Mucosa of rectum (tissue), 2 donors: Measurements from ENCODE around the gene BEST3.

ENCODE experiments used
- H3K27ac ChIP-seq, 2 donors: one replicate each; pipeline ENCODE4 v1.7.0; 2013; ENCODE audit warnings: inconsistent platforms in 2 of 2, low read depth in 2 of 2, low read length in 2 of 2
- H3K27me3 ChIP-seq, 2 donors: one replicate each; pipeline ENCODE4 v1.7.0; 2013; ENCODE audit warnings: low read length in 2 of 2; ENCODE audit not compliant: control insufficient read depth in 2 of 2, insufficient read depth in 2 of 2
- H3K36me3 ChIP-seq, 2 donors: one replicate each; pipeline ENCODE4 v1.7.0; 2013; ENCODE audit warnings: low read length in 2 of 2; ENCODE audit not compliant: control insufficient read depth in 2 of 2, insufficient read depth in 2 of 2
- H3K4me1 ChIP-seq, 2 donors: one replicate each; pipeline ENCODE4 v1.7.0; 2013; ENCODE audit warnings: low read length in 2 of 2, mild to moderate bottlenecking in 1 of 2; ENCODE audit not compliant: control insufficient read depth in 2 of 2, insufficient read depth in 2 of 2
- H3K4me3 ChIP-seq, 2 donors: one replicate each; pipeline ENCODE4 v1.7.0; 2013; ENCODE audit warnings: low read length in 2 of 2
- H3K9ac ChIP-seq, 2 donors: one replicate each; pipeline ENCODE4 v1.7.0; 2013; ENCODE audit warnings: low read length in 2 of 2, low read depth in 1 of 2, mild to moderate bottlenecking in 1 of 2
- H3K9me3 ChIP-seq, 2 donors: one replicate each; pipeline ENCODE4 v1.7.0; 2013; ENCODE audit warnings: low read length in 2 of 2; ENCODE audit not compliant: control insufficient read depth in 2 of 2
- donor health status: healthy.
- donor health status: Normal muscosa, but diverticular disease.

BEST3 gene

DNA sequence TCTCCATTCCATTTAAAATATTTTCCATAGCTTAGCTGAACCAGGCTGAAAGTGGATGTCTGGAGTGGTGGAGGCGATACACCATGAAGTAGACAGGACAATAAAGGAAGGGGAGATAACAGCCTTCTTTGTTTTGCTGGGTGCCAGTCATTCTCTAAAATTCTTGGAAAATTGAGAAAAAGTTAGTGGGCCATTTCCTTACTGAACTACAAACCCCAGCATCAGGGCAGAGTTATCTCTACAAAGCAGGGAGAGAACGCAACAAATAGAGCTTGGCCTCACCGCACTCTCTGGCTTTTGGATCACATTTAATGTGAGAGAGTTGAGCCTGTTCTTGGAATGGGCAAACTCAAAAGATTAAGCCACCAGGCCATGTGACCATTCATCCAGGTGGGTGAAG, 47.2 kb downstream of the BEST3 start:
- Histone ChIP-seq H3K36me3 (no peaks in the 10 kb centered on the region), H3K4me1 (no peaks in the 10 kb centered on the region), H3K9me3 (no peaks in the 10 kb centered on the region), H3K4me3 (no peak overlapping the region), H3K9ac (no peak overlapping the region), H3K27me3 (no peaks in the 10 kb centered on the region), H3K27ac (no peak overlapping the region)

DNA sequence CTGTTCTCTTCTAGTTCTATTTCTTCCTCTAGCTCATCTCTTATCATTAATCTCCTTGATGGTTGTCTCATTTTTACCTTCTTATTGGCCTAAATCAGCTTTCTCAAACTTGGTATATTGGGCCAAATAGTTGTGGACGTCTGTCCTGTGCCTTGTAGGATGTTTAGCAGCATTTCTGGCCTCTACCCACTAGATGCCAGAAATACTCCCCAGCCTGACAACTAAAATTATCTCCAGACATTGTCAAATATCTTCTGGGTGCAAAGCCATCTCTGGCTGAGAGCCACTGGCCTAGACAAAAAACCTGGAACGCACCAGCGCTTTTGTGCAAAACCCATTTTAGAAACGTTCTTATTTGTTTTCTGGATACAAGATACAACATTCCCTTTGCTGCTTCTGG, 49.6 kb downstream of the BEST3 start:
- no peaks in the 10 kb centered on the region for H3K36me3 ChIP-seq
- H3K9ac ChIP-seq = no peak overlapping the region
- no peaks in the 10 kb centered on the region for H3K9me3 ChIP-seq
- no peaks in the 10 kb centered on the region for H3K4me1 ChIP-seq
- H3K27ac ChIP-seq = no peak overlapping the region
- no peak overlapping the region for H3K4me3 ChIP-seq
- no peaks in the 10 kb centered on the region for H3K27me3 ChIP-seq

DNA sequence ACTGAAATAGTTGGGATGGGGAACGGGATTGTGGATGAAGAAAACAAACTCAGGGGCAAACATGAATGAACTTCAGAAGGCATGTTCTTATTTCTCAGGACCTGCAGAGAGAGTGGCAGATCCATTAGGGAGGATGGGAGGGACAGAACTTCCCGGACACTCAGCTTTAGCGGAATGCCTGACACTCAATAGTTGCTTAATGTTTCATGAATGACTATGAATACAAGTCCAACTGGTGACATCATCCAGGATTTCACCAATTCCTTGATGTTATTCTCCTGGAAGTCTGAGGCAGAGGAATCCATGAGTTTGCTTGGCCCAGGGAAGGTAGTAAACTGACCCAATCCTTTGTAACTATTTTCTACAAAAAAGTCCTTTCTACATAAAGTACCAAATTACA, 50.6 kb downstream of the BEST3 start:
- no peaks in the 10 kb centered on the region for H3K27me3 ChIP-seq
- H3K4me1 ChIP-seq = no peaks in the 10 kb centered on the region
- H3K27ac ChIP-seq = no peak overlapping the region
- H3K9me3 ChIP-seq = no peaks in the 10 kb centered on the region
- H3K36me3 ChIP-seq = no peaks in the 10 kb centered on the region
- no peak overlapping the region for H3K4me3 ChIP-seq
- H3K9ac ChIP-seq = no peak overlapping the region

DNA sequence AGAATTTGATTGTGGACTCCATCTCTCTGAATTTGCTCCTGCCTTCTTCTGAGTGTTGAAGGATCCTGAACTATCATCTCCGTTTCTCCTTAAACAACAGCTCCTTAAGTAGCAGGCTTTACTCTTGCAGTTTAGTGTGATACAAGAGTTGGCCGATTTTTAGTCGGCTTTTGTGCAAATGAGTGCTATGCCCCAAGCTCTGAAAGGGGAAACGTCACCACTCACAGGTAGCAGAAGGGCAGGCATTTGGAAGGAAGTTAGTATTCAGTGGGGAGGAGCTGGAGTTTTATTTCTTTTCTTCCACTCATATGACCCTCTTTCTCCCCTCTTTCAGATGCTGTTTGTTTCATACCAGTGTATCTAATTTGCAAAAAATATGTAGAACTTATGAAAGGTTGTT, 51.9 kb downstream of the BEST3 start:
- H3K27me3 ChIP-seq = no peaks in the 10 kb centered on the region
- no peaks in the 10 kb centered on the region for H3K9me3 ChIP-seq
- no peaks in the 10 kb centered on the region for H3K4me1 ChIP-seq
- H3K4me3 ChIP-seq = no peak overlapping the region
- H3K9ac ChIP-seq = no peak overlapping the region
- H3K36me3 ChIP-seq = no peaks in the 10 kb centered on the region
- H3K27ac ChIP-seq = no peak overlapping the region

DNA sequence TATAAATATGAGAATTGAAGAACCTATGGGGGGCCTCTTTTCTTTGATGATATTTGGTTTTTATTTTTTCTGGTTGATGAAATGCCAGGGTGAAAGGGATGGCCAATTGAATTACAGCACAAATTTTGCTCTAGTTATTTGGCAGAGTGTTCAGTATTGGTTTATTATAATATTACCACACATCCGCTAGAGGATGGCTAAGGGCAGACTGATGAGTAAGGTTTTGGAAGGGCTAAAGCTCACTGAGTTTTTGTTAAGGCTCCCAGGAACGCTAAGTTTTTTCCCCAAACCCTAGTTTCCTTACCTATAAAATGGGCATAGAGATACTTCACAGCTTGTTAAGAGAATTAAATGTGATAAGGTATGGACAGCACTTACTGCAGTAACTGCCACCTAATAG, 54.1 kb downstream of the BEST3 start:
- no peak overlapping the region for H3K9ac ChIP-seq
- H3K9me3 ChIP-seq = no peaks in the 10 kb centered on the region
- no peak overlapping the region for H3K4me3 ChIP-seq
- no peaks in the 10 kb centered on the region for H3K27me3 ChIP-seq
- no peaks in the 10 kb centered on the region for H3K4me1 ChIP-seq
- H3K36me3 ChIP-seq = no peaks in the 10 kb centered on the region
- no peak overlapping the region for H3K27ac ChIP-seq

DNA sequence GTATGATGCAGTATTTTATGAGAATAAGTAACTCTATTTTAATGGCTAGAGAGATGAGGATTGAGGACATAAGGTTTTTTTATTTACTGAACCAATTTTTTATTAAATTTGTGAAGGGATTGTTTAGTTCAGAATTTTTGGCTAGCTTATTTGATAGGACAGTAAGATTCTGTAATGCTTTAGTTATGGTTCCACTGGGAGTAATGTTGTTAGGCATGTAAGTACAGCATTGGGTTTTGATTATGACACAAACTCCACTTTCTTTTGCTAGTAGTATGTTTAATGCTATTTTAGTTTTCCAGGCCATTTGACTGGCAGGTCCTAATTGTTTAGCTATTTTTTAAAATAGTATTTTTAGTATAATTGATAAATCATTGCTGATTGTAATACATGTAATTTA, 54.6 kb downstream of the BEST3 start:
- Histone ChIP-seq H3K36me3 (no peaks in the 10 kb centered on the region), H3K4me1 (no peaks in the 10 kb centered on the region), H3K9me3 (no peaks in the 10 kb centered on the region), H3K27me3 (no peaks in the 10 kb centered on the region), H3K27ac (no peak overlapping the region), H3K4me3 (no peak overlapping the region), H3K9ac (no peak overlapping the region)

DNA sequence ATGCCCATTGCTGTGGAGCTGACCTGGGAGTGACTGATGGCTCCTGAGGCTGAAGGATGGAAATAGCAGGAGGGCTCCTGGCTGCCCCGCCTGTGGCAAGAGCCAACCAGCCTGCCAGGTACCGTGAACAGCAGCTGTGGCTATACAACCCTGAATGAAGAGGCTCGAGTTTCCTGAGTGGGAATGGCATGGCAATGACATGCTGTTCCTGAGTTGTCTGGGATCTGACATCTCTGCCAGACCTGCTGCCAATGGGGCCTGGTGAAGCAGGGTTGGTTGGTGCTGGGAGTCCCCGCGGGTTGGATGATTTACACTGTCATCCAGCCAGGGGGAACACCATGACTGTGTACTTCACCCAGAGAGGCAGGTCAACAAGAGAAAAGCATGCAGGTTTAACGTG, 56.6 kb downstream of the BEST3 start:
- no peak overlapping the region for H3K27ac ChIP-seq
- H3K4me1 ChIP-seq = no peaks in the 10 kb centered on the region
- no peak overlapping the region for H3K9ac ChIP-seq
- no peaks in the 10 kb centered on the region for H3K9me3 ChIP-seq
- H3K36me3 ChIP-seq = no peaks in the 10 kb centered on the region
- no peak overlapping the region for H3K4me3 ChIP-seq
- no peaks in the 10 kb centered on the region for H3K27me3 ChIP-seq

DNA sequence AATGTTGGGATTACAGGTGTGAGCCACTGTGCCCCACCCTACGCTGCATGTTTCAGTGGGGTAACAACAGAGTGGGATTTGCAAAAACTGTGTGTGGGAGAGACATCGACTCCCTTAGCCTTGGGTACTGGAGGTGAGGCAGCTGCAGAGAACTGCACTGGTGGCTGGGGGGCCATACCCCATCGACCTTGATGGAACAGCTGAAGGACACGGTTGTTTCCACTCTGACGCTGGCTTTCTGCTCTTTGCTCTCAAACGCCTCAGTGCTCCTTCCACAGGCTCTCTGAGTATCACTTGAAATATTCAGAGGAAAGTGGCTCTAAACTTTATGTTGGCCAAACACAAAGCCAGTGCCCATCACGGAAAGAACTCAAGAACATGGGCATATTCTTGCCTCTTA, 57.6 kb downstream of the BEST3 start:
- Histone ChIP-seq H3K9ac (no peak overlapping the region), H3K27me3 (no peaks in the 10 kb centered on the region), H3K9me3 (no peaks in the 10 kb centered on the region), H3K4me1 (no peaks in the 10 kb centered on the region), H3K27ac (no peak overlapping the region), H3K36me3 (no peaks in the 10 kb centered on the region), H3K4me3 (no peak overlapping the region)

DNA sequence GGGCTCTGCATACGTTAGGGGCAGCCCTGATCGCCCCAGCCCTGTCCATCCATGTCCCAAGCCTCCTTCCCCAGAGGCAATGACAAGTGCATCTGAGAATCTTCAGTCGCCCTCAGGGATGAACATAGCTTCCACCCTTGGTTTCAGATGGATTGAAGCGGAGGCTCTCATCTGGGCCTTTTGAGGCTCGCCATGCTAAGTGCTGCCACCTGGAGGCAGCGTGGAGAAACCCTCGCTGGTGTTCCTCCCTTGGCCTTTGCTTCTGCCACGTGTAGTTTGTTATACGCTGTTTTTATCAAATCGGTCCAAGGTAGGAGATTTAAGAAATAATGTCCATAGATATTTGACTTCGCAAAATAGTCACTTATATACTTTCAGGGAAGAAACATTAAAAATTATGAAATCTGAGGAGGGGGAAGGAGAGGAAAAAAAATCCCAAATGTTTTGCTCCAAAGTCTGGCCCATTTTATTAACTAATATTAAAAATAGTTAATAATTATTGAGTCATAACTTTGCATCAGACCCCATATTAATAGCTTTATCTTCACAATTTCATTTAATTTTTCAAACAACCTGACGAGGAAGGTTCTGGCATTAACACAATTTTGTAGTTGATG, 59.6 kb downstream of the BEST3 start:
- no peak overlapping the region for H3K9ac ChIP-seq
- no peaks in the 10 kb centered on the region for H3K4me1 ChIP-seq
- no peaks in the 10 kb centered on the region for H3K9me3 ChIP-seq
- no peaks in the 10 kb centered on the region for H3K27me3 ChIP-seq
- no peaks in the 10 kb centered on the region for H3K36me3 ChIP-seq
- no peak overlapping the region for H3K4me3 ChIP-seq
- H3K27ac ChIP-seq = no peak overlapping the region

DNA sequence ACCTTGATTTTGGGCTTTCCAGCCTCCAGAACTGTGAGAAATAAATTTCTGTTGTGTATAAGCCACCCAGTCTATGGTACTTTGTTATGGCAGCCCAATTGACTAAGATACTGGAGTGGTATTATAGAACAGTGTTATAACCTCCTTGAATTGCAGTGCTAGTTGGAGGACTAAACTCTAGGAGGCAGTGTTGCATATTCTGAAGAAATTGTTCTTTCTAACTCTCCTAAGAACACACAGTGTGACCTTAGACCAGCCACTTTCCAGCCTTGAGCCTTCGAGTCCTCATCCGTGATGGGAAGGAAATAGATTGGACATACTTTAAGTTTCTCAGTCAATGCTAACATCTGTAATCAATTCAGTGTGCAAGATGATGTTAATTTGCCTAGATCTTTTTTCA, 66.0 kb downstream of the BEST3 start:
- H3K4me1 ChIP-seq = no peaks in the 10 kb centered on the region
- H3K27me3 ChIP-seq = no peaks in the 10 kb centered on the region
- H3K4me3 ChIP-seq = no peak overlapping the region
- no peak overlapping the region for H3K27ac ChIP-seq
- no peaks in the 10 kb centered on the region for H3K36me3 ChIP-seq
- no peaks in the 10 kb centered on the region for H3K9me3 ChIP-seq
- H3K9ac ChIP-seq = no peak overlapping the region

DNA sequence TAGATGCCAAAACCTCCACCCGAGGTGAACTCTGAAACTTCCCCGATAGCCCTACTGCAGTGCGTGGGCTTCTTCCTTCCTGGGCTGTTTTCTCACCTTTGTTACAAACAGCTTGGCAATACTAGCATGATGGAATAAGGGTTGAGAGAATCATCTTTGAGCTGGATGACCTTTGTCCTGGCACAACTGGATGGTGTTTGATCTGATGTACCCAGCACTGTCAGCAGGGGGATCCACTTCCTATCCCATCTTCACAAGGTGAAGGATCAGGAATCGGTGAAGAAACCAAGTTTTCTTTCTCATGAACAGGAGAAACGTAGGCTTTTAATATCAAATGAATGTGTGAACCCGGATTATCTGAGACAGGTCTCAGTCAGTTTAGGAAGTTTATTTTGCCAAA, 68.9 kb downstream of the BEST3 start:
- H3K9ac ChIP-seq = no peak overlapping the region
- no peaks in the 10 kb centered on the region for H3K27me3 ChIP-seq
- H3K4me1 ChIP-seq = no peaks in the 10 kb centered on the region
- H3K27ac ChIP-seq = no peak overlapping the region
- no peaks in the 10 kb centered on the region for H3K9me3 ChIP-seq
- no peaks in the 10 kb centered on the region for H3K36me3 ChIP-seq
- H3K4me3 ChIP-seq = no peak overlapping the region
